ENCODE measurements around the gene ARL14. TPM values are rescaled to one million over a fixed set of nuclear protein-coding genes. Genes with fewer than 3 reads are reported as not detected.

The ARL14 gene
- total and polyA plus RNA-seq, 2 donors (not counting 3 experiments of a cell fraction or from before 2014, with no cell fraction given), result not detected

- BruUV-seq (replicated peaks), result no TSS peak
- H3K4me3 ChIP-seq (replicated peaks in 1 of 3; ENCODE audit: insufficient read depth in 1 of 3, low read depth in 1 of 3, low read length in 3 of 3), result no peak overlapping the region
- CTCF ChIA-PET, result no interaction called here
- H2AFZ ChIP-seq (ENCODE audit: low read depth, low read length), result no peak overlapping the region
- TF ChIP-seq FOS (IDR thresholded peaks at IDR 0.05; ENCODE audit: borderline replicate concordance, insufficient read depth, low read length) (peak; percentile 38), MAX (IDR thresholded peaks at IDR 0.05; ENCODE audit: insufficient read depth, insufficient read length) (no peak), GATA2 (IDR thresholded peaks at IDR 0.05; ENCODE audit: insufficient read depth, insufficient read length, low read depth, low read length) (peak; percentile 22)
- intact Hi-C loops (cut with micrococcal nuclease), result no loop called here
- H3K9me1 ChIP-seq (replicated peaks; ENCODE audit: control insufficient read depth, extremely low read depth, insufficient read depth, low read length), result no peaks in the 10 kb centered on the region
- H3K79me2 ChIP-seq (ENCODE audit: control insufficient read depth, insufficient read depth, low read length), result no peaks in the 10 kb centered on the region
- dilution Hi-C loops (cut with MboI; ENCODE audit: extremely low pct_ligation_motif_present, low sequenced_read_pairs), result no loop called here
- no peak overlapping the region for H3K9ac ChIP-seq (replicated peaks; ENCODE audit: extremely low read depth, insufficient read depth, low read length)
- no peaks in the 10 kb centered on the region for H3K9me3 ChIP-seq (replicated peaks; ENCODE audit: control insufficient read depth, insufficient read depth, low read length)
- H3K27me3 ChIP-seq (ENCODE audit: control insufficient read depth in 2 of 2, insufficient read depth in 2 of 2, low read length in 2 of 2), result no peaks in the 10 kb centered on the region
- no peak overlapping the region for H3K4me2 ChIP-seq (ENCODE audit: insufficient read depth, low read length)
- H3K4me1 ChIP-seq (ENCODE audit: control insufficient read depth, extremely low read depth, insufficient read depth, low read length), result peaks cover 15% of the 10 kb centered on the region
- POLR2A ChIA-PET, result no interaction called here
- no peak for FAIRE-seq
- no peaks in the 10 kb centered on the region for H4K20me1 ChIP-seq (replicated peaks; ENCODE audit: control insufficient read depth, extremely low read depth, insufficient read depth, low read length)
- H3K27ac ChIP-seq (ENCODE audit: insufficient read depth, low read depth, low read length), result no peak overlapping the region
- DNase-seq (ENCODE audit: low read depth, low spot score), result no peak
- H3K36me3 ChIP-seq (ENCODE audit: control insufficient read depth in 2 of 2, extremely low read depth in 1 of 2, insufficient read depth in 2 of 2, low read length in 2 of 2), result no peaks in the 10 kb centered on the region
These were observed 39.9 kb upstream of the ARL14 start for GRCh38 chr3:160637086-160637485.

- dilution Hi-C loops (cut with MboI; ENCODE audit: extremely low pct_ligation_motif_present, low sequenced_read_pairs) (no loop called here), intact Hi-C loops (cut with micrococcal nuclease) (no loop called here)
- Histone ChIP-seq H2AFZ (ENCODE audit: low read depth, low read length) (no peak overlapping the region), H3K4me2 (ENCODE audit: insufficient read depth, low read length) (no peak overlapping the region), H3K9me1 (replicated peaks; ENCODE audit: control insufficient read depth, extremely low read depth, insufficient read depth, low read length) (no peaks in the 10 kb centered on the region), H3K27ac (ENCODE audit: insufficient read depth, low read depth, low read length) (no peak overlapping the region), H4K20me1 (replicated peaks; ENCODE audit: control insufficient read depth, extremely low read depth, insufficient read depth, low read length) (no peaks in the 10 kb centered on the region), H3K9me3 (replicated peaks; ENCODE audit: control insufficient read depth, insufficient read depth, low read length) (no peaks in the 10 kb centered on the region), H3K79me2 (ENCODE audit: control insufficient read depth, insufficient read depth, low read length) (no peaks in the 10 kb centered on the region), H3K36me3 (ENCODE audit: control insufficient read depth in 2 of 2, extremely low read depth in 1 of 2, insufficient read depth in 2 of 2, low read length in 2 of 2) (no peaks in the 10 kb centered on the region), H3K4me3 (replicated peaks in 1 of 3; ENCODE audit: insufficient read depth in 1 of 3, low read depth in 1 of 3, low read length in 3 of 3) (no peak overlapping the region), H3K27me3 (ENCODE audit: control insufficient read depth in 2 of 2, insufficient read depth in 2 of 2, low read length in 2 of 2) (no peaks in the 10 kb centered on the region), H3K4me1 (ENCODE audit: control insufficient read depth, extremely low read depth, insufficient read depth, low read length) (peaks cover 16% of the 10 kb centered on the region), H3K9ac (replicated peaks; ENCODE audit: extremely low read depth, insufficient read depth, low read length) (no peak overlapping the region)
- POLR2A ChIA-PET, result no interaction called here
- CTCF ChIA-PET, result no interaction called here
- TF ChIP-seq JUN (IDR thresholded peaks at IDR 0.05; ENCODE audit: borderline replicate concordance, insufficient read depth, insufficient read length, low read depth), result no peak
- no TSS peak for BruUV-seq (replicated peaks)
- FAIRE-seq (no peak), DNase-seq (ENCODE audit: low read depth, low spot score) (no peak)
These were observed 38.8 kb upstream of the ARL14 start for GRCh38 chr3:160638184-160638583.
